Calu3 (cell line): Measurements from ENCODE around the gene VAT1. TPM values are rescaled to one million over a fixed set of nuclear protein-coding genes. Genes with fewer than 3 reads are reported as not detected.

Source experiments
- BruUV-seq: library from RNA; stranded (reverse); fragments of 400-500 nt; replicated peaks from 2 replicates; lab custom pipeline; 2021; lab: Mats Ljungman, UMichigan
- CTCF ChIA-PET: fragments of 300-600 bp; sonication (Branson Sonifier 250); formaldehyde crosslinking; loops from one replicate; lab custom pipeline; 2022; ENCODE audit warnings: antibody characterized with exemption; lab: Charles Lee
- DNase-seq: peaks from one replicate; pipeline ENCODE4 v3.0.0; 2022
- H3K27ac Mint-ChIP-seq: one replicate; pipeline ENCODE4 v1.8.0; 2022; ENCODE audit warnings: mixed read lengths; ENCODE audit not compliant: unreplicated experiment
- H3K27me3 Mint-ChIP-seq: one replicate; pipeline ENCODE4 v1.8.0; 2022; ENCODE audit warnings: mixed read lengths; ENCODE audit not compliant: unreplicated experiment
- H3K36me3 Mint-ChIP-seq: one replicate; pipeline ENCODE4 v1.8.0; 2022; ENCODE audit warnings: mild to moderate bottlenecking, moderate library complexity, mixed read lengths; ENCODE audit not compliant: insufficient read depth, unreplicated experiment
- H3K4me1 Mint-ChIP-seq: one replicate; pipeline ENCODE4 v1.8.0; 2022; ENCODE audit warnings: mild to moderate bottlenecking, low read depth, mixed read lengths; ENCODE audit not compliant: unreplicated experiment
- H3K4me3 Mint-ChIP-seq: one replicate; pipeline ENCODE4 v1.8.0; 2022; ENCODE audit warnings: mild to moderate bottlenecking, low read depth, moderate library complexity, mixed read lengths; ENCODE audit not compliant: unreplicated experiment
- H3K9me3 Mint-ChIP-seq: one replicate; pipeline ENCODE4 v1.8.0; 2022; ENCODE audit warnings: low read depth, mixed read lengths; ENCODE audit not compliant: unreplicated experiment
- CTCF ChIP-seq: fragments of 200-600 bp; IDR thresholded peaks from one replicate; pipeline ENCODE4 v1.8.0; 2022; ENCODE audit warnings: antibody characterized with exemption; ENCODE audit not compliant: unreplicated experiment
- intact Hi-C: fragments of 100-400 bp; cut with micrococcal nuclease; formaldehyde crosslinking; loops from one replicate; pipeline ENCODE4 v1.10.0; 2022; ENCODE audit not compliant: unreplicated experiment
- total RNA-seq: library from RNA; stranded (reverse); gene quantifications from 2 replicates; pipeline ENCODE4 v1.2.3, GENCODE V29; 2022

VAT1 gene
- total RNA-seq, 1 experiment from 2014 or later, result 156 TPM

DNA sequence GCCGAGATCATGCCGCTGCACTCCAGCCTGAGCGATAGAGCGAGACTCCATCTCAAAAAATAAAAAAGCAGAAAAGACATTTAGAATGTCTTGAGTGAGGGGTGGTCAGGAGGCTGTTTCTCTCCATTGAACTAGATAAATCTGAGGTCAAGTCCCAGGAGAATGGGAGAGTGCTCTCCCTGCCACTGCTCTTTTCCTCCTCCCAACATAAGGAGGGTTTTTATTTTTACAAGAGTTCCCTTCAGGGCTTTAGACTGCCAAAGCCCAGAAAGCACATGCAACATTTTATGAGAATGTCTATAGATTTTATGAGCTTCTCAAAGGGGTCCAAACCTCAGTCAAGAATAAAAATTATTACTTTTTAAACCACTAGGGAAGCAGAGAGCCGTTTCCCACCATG, 4.4 kb upstream of the VAT1 start:
- Mint-ChIP-seq H3K4me1 (peaks cover 10% of the 10 kb centered on the region), H3K9me3 (no peaks in the 10 kb centered on the region), H3K27me3 (peaks cover 43% of the 10 kb centered on the region), H3K27ac (no peak overlapping the region), H3K36me3 (peaks cover 27% of the 10 kb centered on the region), H3K4me3 (no peak overlapping the region)
- CTCF ChIA-PET, result interaction anchor here (1.5 kb wide), 1 partner anchor 103 kb away, joined by 4 read pairs; no protein-coding TSS in a partner anchor
- BruUV-seq, result no TSS peak
- intact Hi-C loops, result loop anchor here (10.0 kb wide), 1 partner anchor 318 kb away; no protein-coding TSS in a partner anchor
- TF ChIP-seq CTCF, result no peak
- no peak for DNase-seq

DNA sequence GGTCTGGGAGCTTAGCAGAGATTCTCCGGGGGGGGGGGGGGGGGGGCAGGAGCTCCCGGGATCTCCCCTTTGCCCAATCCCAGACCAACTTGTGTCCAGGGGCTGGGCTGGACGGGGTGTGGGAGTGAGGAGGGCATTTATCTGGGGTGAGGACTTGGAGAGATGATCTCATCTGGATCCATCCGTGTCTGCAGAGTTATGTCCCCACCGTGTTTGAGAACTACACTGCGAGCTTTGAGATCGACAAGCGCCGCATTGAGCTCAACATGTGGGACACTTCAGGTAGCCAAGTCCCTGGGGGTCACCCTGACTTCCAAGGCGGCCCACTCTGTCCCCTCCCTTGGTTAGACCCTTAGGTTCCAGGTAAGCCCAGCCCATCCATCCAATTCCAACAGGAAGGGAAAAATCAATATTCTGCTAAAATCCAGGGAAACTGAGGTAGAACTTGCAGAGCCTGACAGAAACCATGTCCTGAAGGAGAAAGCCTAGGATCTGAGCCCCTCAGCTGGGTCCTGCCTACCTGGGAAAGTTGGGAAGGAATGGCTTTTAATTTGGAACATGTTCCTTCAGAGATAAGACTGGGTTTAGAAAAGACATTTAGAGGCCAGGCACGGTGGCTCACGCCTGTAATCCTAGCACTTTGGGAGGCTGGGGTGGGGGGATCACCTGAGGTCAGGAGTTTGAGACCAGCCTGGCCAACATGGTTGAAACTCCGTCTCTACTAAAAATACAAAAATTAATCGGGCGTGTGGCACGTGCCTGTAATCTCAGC, 3.8 kb upstream of the VAT1 start:
- peaks cover 43% of the 10 kb centered on the region for H3K27me3 Mint-ChIP-seq
- no peak overlapping the region for H3K27ac Mint-ChIP-seq
- DNase-seq, result no peak
- H3K36me3 Mint-ChIP-seq, result peaks cover 34% of the 10 kb centered on the region
- H3K4me3 Mint-ChIP-seq, result peak overlapping the region; percentile 79
- H3K4me1 Mint-ChIP-seq, result peaks cover 10% of the 10 kb centered on the region
- no peaks in the 10 kb centered on the region for H3K9me3 Mint-ChIP-seq
- intact Hi-C loops, result loop anchor here (2.0 to 10.0 kb wide), 2 partner anchors 103 to 319 kb away; no protein-coding TSS in a partner anchor
- CTCF ChIA-PET, result interaction anchor here (0.6 to 1.5 kb wide), 2 partner anchors 103 to 307 kb away, joined by 4 to 5 read pairs; no protein-coding TSS in a partner anchor
- BruUV-seq, result no TSS peak
- no peak for TF ChIP-seq CTCF

DNA sequence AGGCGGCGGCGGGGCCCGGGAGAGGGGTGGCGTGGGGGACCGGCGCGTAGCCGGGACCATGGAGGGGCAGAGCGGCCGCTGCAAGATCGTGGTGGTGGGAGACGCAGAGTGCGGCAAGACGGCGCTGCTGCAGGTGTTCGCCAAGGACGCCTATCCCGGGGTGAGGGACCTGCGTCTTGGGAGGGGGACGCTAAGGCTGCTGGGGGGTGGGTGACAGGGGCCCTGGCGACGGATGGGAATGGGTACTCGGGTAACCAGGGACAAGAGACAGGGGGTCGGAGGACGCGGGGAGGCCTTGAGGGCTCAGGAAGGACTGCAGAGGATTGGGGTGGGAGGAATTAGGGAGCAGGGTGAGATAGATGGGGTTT, 3.1 kb upstream of the VAT1 start:
- no peaks in the 10 kb centered on the region for H3K9me3 Mint-ChIP-seq
- no TSS peak for BruUV-seq
- DNase-seq, result no peak
- H3K36me3 Mint-ChIP-seq, result peaks cover 40% of the 10 kb centered on the region
- TF ChIP-seq CTCF, result no peak
- H3K27ac Mint-ChIP-seq, result no peak overlapping the region
- peaks cover 16% of the 10 kb centered on the region for H3K4me1 Mint-ChIP-seq
- CTCF ChIA-PET, result interaction anchor here (0.6 to 1.8 kb wide), 3 partner anchors 104 to 308 kb away, joined by 4 to 28 read pairs (median 5); no protein-coding TSS in a partner anchor
- intact Hi-C loops, result loop anchor here (2.0 to 10.0 kb wide), 2 partner anchors 104 to 320 kb away; no protein-coding TSS in a partner anchor
- peaks cover 43% of the 10 kb centered on the region for H3K27me3 Mint-ChIP-seq
- H3K4me3 Mint-ChIP-seq, result peak overlapping the region; percentile 79

- H3K27ac Mint-ChIP-seq, result peak within 1 kb of the TSS; percentile 89
- TF ChIP-seq CTCF, result peak; percentile 37
- peaks cover 47% of the 10 kb centered on the region for H3K36me3 Mint-ChIP-seq
- intact Hi-C loops, result loop anchor here (2.0 to 10.0 kb wide), 3 partner anchors 104 to 320 kb away; partner anchors contain the start of gene NBR1
- CTCF ChIA-PET, result interaction anchor here (0.6 to 1.8 kb wide), 10 partner anchors 10 to 364 kb away, joined by 3 to 28 read pairs (median 6); partner anchors contain the start of genes BRCA1 and RPL27
- no TSS peak for BruUV-seq
- peak within 1 kb of the TSS; percentile 79 for H3K4me3 Mint-ChIP-seq
- DNase-seq, result peak; percentile 94
- peaks cover 43% of the 10 kb centered on the region for H3K27me3 Mint-ChIP-seq
- H3K9me3 Mint-ChIP-seq, result no peaks in the 10 kb centered on the region
- H3K4me1 Mint-ChIP-seq, result peaks cover 22% of the 10 kb centered on the region
Observed at GRCh38 chr17:43024407-43025289, 2.5 kb upstream of the VAT1 start, which contains the start of gene RND2. RND2 (plus strand) TSS chr17:43025231; CDS start chr17:43025348, 117 bp downstream.
